ENCODE data around the gene USP43.

Gene USP43

GRCh38 chr17:9669551-9670008 is 24.3 kb downstream of the USP43 start:
- H3K27me3 ChIP-seq (replicated peaks; ENCODE audit: control insufficient read depth, insufficient read depth, low read length), result no peaks in the 10 kb centered on the region; the same call in 1 of the 2 replicates
- no peak overlapping the region for H3K4me3 ChIP-seq (replicated peaks; ENCODE audit: low read depth, low read length)
- DNase-seq (ENCODE audit: extremely low read depth, insufficient read length), result no peak
- no peak for TF ChIP-seq CTCF (IDR thresholded peaks at IDR 0.05; ENCODE audit: insufficient read depth, low read length, poor library complexity, severe bottlenecking)
- no peaks in the 10 kb centered on the region for H3K36me3 ChIP-seq (ENCODE audit: control insufficient read depth, insufficient read depth, low read length)

GRCh38 chr17:9670596-9670995 is 25.3 kb downstream of the USP43 start:
- Histone ChIP-seq H3K36me3 (ENCODE audit: control insufficient read depth, insufficient read depth, low read length) (no peaks in the 10 kb centered on the region), H3K4me3 (replicated peaks; ENCODE audit: low read depth, low read length) (no peak overlapping the region), H3K27me3 (replicated peaks; ENCODE audit: control insufficient read depth, insufficient read depth, low read length) (no peaks in the 10 kb centered on the region; the same call in 1 of the 2 replicates)
- DNase-seq (ENCODE audit: extremely low read depth, insufficient read length), result no peak
- TF ChIP-seq CTCF (IDR thresholded peaks at IDR 0.05; ENCODE audit: insufficient read depth, low read length, poor library complexity, severe bottlenecking), result no peak

GRCh38 chr17:9671559-9671958 is 26.2 kb downstream of the USP43 start:
- DNase-seq (ENCODE audit: extremely low read depth, insufficient read length), result no peak
- TF ChIP-seq CTCF (IDR thresholded peaks at IDR 0.05; ENCODE audit: insufficient read depth, low read length, poor library complexity, severe bottlenecking), result no peak
- H3K27me3 ChIP-seq (replicated peaks; ENCODE audit: control insufficient read depth, insufficient read depth, low read length), result no peaks in the 10 kb centered on the region; the same call in 1 of the 2 replicates
- no peaks in the 10 kb centered on the region for H3K36me3 ChIP-seq (ENCODE audit: control insufficient read depth, insufficient read depth, low read length)
- H3K4me3 ChIP-seq (replicated peaks; ENCODE audit: low read depth, low read length), result no peak overlapping the region

- H3K27me3 ChIP-seq (replicated peaks; ENCODE audit: control insufficient read depth, insufficient read depth, low read length), result no peaks in the 10 kb centered on the region; the same call in 1 of the 2 replicates
- no peak for DNase-seq (ENCODE audit: extremely low read depth, insufficient read length)
Measured at GRCh38 chr17:9672266-9672665, 26.9 kb downstream of the USP43 start.

GRCh38 chr17:9672691-9673090 is 27.4 kb downstream of the USP43 start:
- Histone ChIP-seq H3K36me3 (ENCODE audit: control insufficient read depth, insufficient read depth, low read length) (no peaks in the 10 kb centered on the region), H3K27me3 (replicated peaks; ENCODE audit: control insufficient read depth, insufficient read depth, low read length) (no peaks in the 10 kb centered on the region; the same call in 1 of the 2 replicates), H3K4me3 (replicated peaks; ENCODE audit: low read depth, low read length) (no peak overlapping the region)
- DNase-seq (ENCODE audit: extremely low read depth, insufficient read length), result no peak
- TF ChIP-seq CTCF (IDR thresholded peaks at IDR 0.05; ENCODE audit: insufficient read depth, low read length, poor library complexity, severe bottlenecking), result no peak

More at GRCh38 chr17:9672266-9672665, 26.9 kb downstream of the USP43 start:
- H3K4me3 ChIP-seq (replicated peaks; ENCODE audit: low read depth, low read length), result no peak overlapping the region
- no peak for TF ChIP-seq CTCF (IDR thresholded peaks at IDR 0.05; ENCODE audit: insufficient read depth, low read length, poor library complexity, severe bottlenecking)
- no peaks in the 10 kb centered on the region for H3K36me3 ChIP-seq (ENCODE audit: control insufficient read depth, insufficient read depth, low read length)

- no peaks in the 10 kb centered on the region for H3K36me3 ChIP-seq (ENCODE audit: control insufficient read depth, insufficient read depth, low read length)
- TF ChIP-seq CTCF (IDR thresholded peaks at IDR 0.05; ENCODE audit: insufficient read depth, low read length, poor library complexity, severe bottlenecking), result no peak
- no peak for DNase-seq (ENCODE audit: extremely low read depth, insufficient read length)
- no peaks in the 10 kb centered on the region; the same call in 1 of the 2 replicates for H3K27me3 ChIP-seq (replicated peaks; ENCODE audit: control insufficient read depth, insufficient read depth, low read length)
- H3K4me3 ChIP-seq (replicated peaks; ENCODE audit: low read depth, low read length), result no peak overlapping the region
Measured at GRCh38 chr17:9676084-9676483, 30.8 kb downstream of the USP43 start.

All from GM06990 (cell line).